Activated CD4-positive, alpha-beta memory T cell treated with anti-CD3 and anti-CD28 coated beads for 36 hours (primary cell): ENCODE measurements around the gene ANKRD44. TPM values are rescaled to one million over a fixed set of nuclear protein-coding genes. Genes with fewer than 3 reads are reported as not detected.
"Not testable (repeated sequence)": the region's sequence is repeated elsewhere in the genome, so short reads cannot be mapped to it uniquely, and the experiment has no call there.

Experiments used
- CTCF ChIA-PET: fragments of 350-600 bp; sonication (Branson Sonifier 250); formaldehyde crosslinking; loops from one replicate; lab custom pipeline; 2021; ENCODE audit warnings: antibody characterized with exemption, inconsistent platforms; lab: Charles Lee
- POLR2A ChIA-PET: fragments of 350-600 bp; sonication (Branson Sonifier 250); formaldehyde crosslinking; loops from one replicate; lab custom pipeline; 2021; ENCODE audit warnings: antibody characterized with exemption; lab: Charles Lee
- DNase-seq: peaks from one replicate; pipeline ENCODE4 v3.0.0-alpha.2; 2020
- H3K27ac Mint-ChIP-seq: one replicate; pipeline ENCODE4 v1.8.0; 2021; ENCODE audit warnings: mixed read lengths
- H3K27me3 Mint-ChIP-seq: one replicate; pipeline ENCODE4 v1.8.0; 2021; ENCODE audit warnings: mixed read lengths
- H3K36me3 Mint-ChIP-seq: one replicate; pipeline ENCODE4 v1.8.0; 2021; ENCODE audit warnings: mixed read lengths
- H3K4me1 Mint-ChIP-seq: one replicate; pipeline ENCODE4 v1.8.0; 2021; ENCODE audit warnings: low read depth, mixed read lengths
- H3K4me3 Mint-ChIP-seq: one replicate; pipeline ENCODE4 v1.8.0; 2021; ENCODE audit warnings: mild to moderate bottlenecking, mixed read lengths
- H3K9me3 Mint-ChIP-seq: one replicate; pipeline ENCODE4 v1.8.0; 2021; ENCODE audit warnings: mixed read lengths
- intact Hi-C: fragments of 100-400 bp; cut with micrococcal nuclease; formaldehyde crosslinking; loops from one replicate; pipeline ENCODE4 v1.15.1; 2023
- total RNA-seq, 2 experiments: library from RNA; stranded (reverse); gene quantifications; one replicate each; pipeline ENCODE4 v1.2.3, GENCODE V29; 2021

ANKRD44 gene
- total RNA-seq, 2 experiments from 2014 or later, result 123 to 125 TPM

- not testable (repeated sequence) for H3K27me3 Mint-ChIP-seq, DNase-seq, H3K9me3 Mint-ChIP-seq
- intact Hi-C loops, result loop anchor here (1.0 kb wide), 4 partner anchors 10 to 48 kb away; no protein-coding TSS in a partner anchor
- peak overlapping the region; percentile 73 for H3K4me3 Mint-ChIP-seq
- CTCF ChIA-PET, result interaction anchor here (0.5 to 1.3 kb wide), 10 partner anchors 17 to 96 kb away, joined by 3 to 5 read pairs (median 3); partner anchors contain the start of gene ANKRD44
- H3K4me1 Mint-ChIP-seq, result peaks cover 79% of the 10 kb centered on the region
- peak overlapping the region; percentile 95 for H3K27ac Mint-ChIP-seq
- peaks cover 23% of the 10 kb centered on the region for H3K36me3 Mint-ChIP-seq
- POLR2A ChIA-PET, result interaction anchor here (0.7 to 1.3 kb wide), 3 partner anchors 23 to 96 kb away, joined by 3 to 4 read pairs (median 3); partner anchors contain the start of gene ANKRD44
These were observed 23.0 kb downstream of the ANKRD44 start for GRCh38 chr2:197287596-197287932.

- intact Hi-C loops, result loop anchor here (1.0 kb wide), 4 partner anchors 10 to 48 kb away; no protein-coding TSS in a partner anchor
- ChIA-PET POLR2A (interaction anchor here (1.3 kb wide), 1 partner anchor 23 kb away, joined by 4 read pairs; the partner anchor contains the start of gene ANKRD44), CTCF (interaction anchor here (0.9 to 1.3 kb wide), 6 partner anchors 17 to 70 kb away, joined by 3 to 4 read pairs (median 3); no protein-coding TSS in a partner anchor)
- H3K4me3 Mint-ChIP-seq, result peak overlapping the region; percentile 73
- H3K4me1 Mint-ChIP-seq, result peaks cover 78% of the 10 kb centered on the region
- DNase-seq, result peak; percentile 64
- H3K9me3 Mint-ChIP-seq, result peaks cover 4% of the 10 kb centered on the region
- peak overlapping the region; percentile 95 for H3K27ac Mint-ChIP-seq
- H3K27me3 Mint-ChIP-seq, result no peaks in the 10 kb centered on the region
- H3K36me3 Mint-ChIP-seq, result peaks cover 19% of the 10 kb centered on the region
These were observed 23.6 kb downstream of the ANKRD44 start for GRCh38 chr2:197286805-197287595.

GRCh38 chr2:197285361-197285760 is 25.2 kb downstream of the ANKRD44 start:
- no peak overlapping the region for H3K4me3 Mint-ChIP-seq
- peaks cover 85% of the 10 kb centered on the region for H3K4me1 Mint-ChIP-seq
- H3K36me3 Mint-ChIP-seq, result peaks cover 15% of the 10 kb centered on the region
- ChIA-PET POLR2A (interaction anchor here (0.9 to 1.4 kb wide), 3 partner anchors 18 to 21 kb away, joined by 3 to 4 read pairs (median 4); no protein-coding TSS in a partner anchor), CTCF (no interaction called here)
- intact Hi-C loops, result no loop called here
- H3K27ac Mint-ChIP-seq, result peak overlapping the region; percentile 65
- no peaks in the 10 kb centered on the region for H3K27me3 Mint-ChIP-seq
- H3K9me3 Mint-ChIP-seq, result no peaks in the 10 kb centered on the region
- no peak for DNase-seq

- peak; percentile 38 for DNase-seq
- peaks cover 12% of the 10 kb centered on the region for H3K36me3 Mint-ChIP-seq
- H3K9me3 Mint-ChIP-seq, result no peaks in the 10 kb centered on the region
- peak overlapping the region; percentile 65 for H3K27ac Mint-ChIP-seq
- no peaks in the 10 kb centered on the region for H3K27me3 Mint-ChIP-seq
- POLR2A ChIA-PET, result interaction anchor here (0.9 to 1.4 kb wide), 3 partner anchors 19 to 22 kb away, joined by 3 to 4 read pairs (median 4); no protein-coding TSS in a partner anchor
- H3K4me1 Mint-ChIP-seq, result peaks cover 85% of the 10 kb centered on the region
- intact Hi-C loops, result no loop called here
- H3K4me3 Mint-ChIP-seq, result no peak overlapping the region
- CTCF ChIA-PET, result no interaction called here
These were observed 25.6 kb downstream of the ANKRD44 start for GRCh38 chr2:197284956-197285355.

- Mint-ChIP-seq H3K4me3 (no peak overlapping the region), H3K9me3 (no peaks in the 10 kb centered on the region), H3K4me1 (peaks cover 83% of the 10 kb centered on the region), H3K27me3 (no peaks in the 10 kb centered on the region), H3K27ac (peak overlapping the region; percentile 72), H3K36me3 (peaks cover 7% of the 10 kb centered on the region)
- ChIA-PET POLR2A (interaction anchor here (2.1 kb wide), 1 partner anchor 12 kb away, joined by 5 read pairs; no protein-coding TSS in a partner anchor), CTCF (interaction anchor here (1.2 kb wide), 1 partner anchor 113 kb away, joined by 4 read pairs; no protein-coding TSS in a partner anchor)
- intact Hi-C loops, result no loop called here
- no peak for DNase-seq
These were observed 29.2 kb downstream of the ANKRD44 start for GRCh38 chr2:197281421-197281820.

- DNase-seq, result no peak
- Mint-ChIP-seq H3K36me3 (peaks cover 9% of the 10 kb centered on the region), H3K9me3 (no peaks in the 10 kb centered on the region), H3K4me1 (peaks cover 75% of the 10 kb centered on the region), H3K27ac (peak overlapping the region; percentile 72), H3K27me3 (no peaks in the 10 kb centered on the region), H3K4me3 (peak overlapping the region; percentile 20)
- ChIA-PET CTCF (interaction anchor here (0.6 to 1.2 kb wide), 4 partner anchors 8 to 112 kb away, joined by 3 to 4 read pairs (median 4); no protein-coding TSS in a partner anchor), POLR2A (interaction anchor here (0.6 to 2.1 kb wide), 3 partner anchors 11 to 88 kb away, joined by 3 to 5 read pairs (median 4); no protein-coding TSS in a partner anchor)
- intact Hi-C loops, result no loop called here
These were observed 30.4 kb downstream of the ANKRD44 start for GRCh38 chr2:197280015-197280702.

- Mint-ChIP-seq H3K4me1 (peaks cover 73% of the 10 kb centered on the region), H3K4me3 (peak overlapping the region; percentile 18), H3K9me3 (no peaks in the 10 kb centered on the region), H3K27ac (peak overlapping the region; percentile 72), H3K36me3 (peaks cover 13% of the 10 kb centered on the region), H3K27me3 (no peaks in the 10 kb centered on the region)
- POLR2A ChIA-PET, result interaction anchor here (0.5 to 2.1 kb wide), 3 partner anchors 10 to 159 kb away, joined by 3 to 5 read pairs (median 3); no protein-coding TSS in a partner anchor
- CTCF ChIA-PET, result no interaction called here
- no peak for DNase-seq
- intact Hi-C loops, result loop anchor here (1.0 kb wide), 1 partner anchor 10 kb away; no protein-coding TSS in a partner anchor
These were observed 31.5 kb downstream of the ANKRD44 start for GRCh38 chr2:197278799-197279763.

- no peaks in the 10 kb centered on the region for H3K27me3 Mint-ChIP-seq
- no peaks in the 10 kb centered on the region for H3K9me3 Mint-ChIP-seq
- POLR2A ChIA-PET, result interaction anchor here (0.7 to 1.4 kb wide), 4 partner anchors 9 to 83 kb away, joined by 3 to 4 read pairs (median 4); no protein-coding TSS in a partner anchor
- peak overlapping the region; percentile 62 for H3K27ac Mint-ChIP-seq
- DNase-seq, result no peak
- peaks cover 11% of the 10 kb centered on the region for H3K36me3 Mint-ChIP-seq
- CTCF ChIA-PET, result no interaction called here
- intact Hi-C loops, result no loop called here
- no peak overlapping the region for H3K4me3 Mint-ChIP-seq
- peaks cover 75% of the 10 kb centered on the region for H3K4me1 Mint-ChIP-seq
These were observed 32.8 kb downstream of the ANKRD44 start for GRCh38 chr2:197277794-197278193.

- no peak for DNase-seq
- Mint-ChIP-seq H3K4me1 (peaks cover 70% of the 10 kb centered on the region), H3K9me3 (no peaks in the 10 kb centered on the region), H3K4me3 (no peak overlapping the region), H3K36me3 (peaks cover 12% of the 10 kb centered on the region), H3K27ac (no peak overlapping the region), H3K27me3 (no peaks in the 10 kb centered on the region)
- intact Hi-C loops, result no loop called here
- CTCF ChIA-PET, result no interaction called here
- POLR2A ChIA-PET, result no interaction called here
These were observed 34.4 kb downstream of the ANKRD44 start for GRCh38 chr2:197276156-197276555.

- H3K27me3 Mint-ChIP-seq, result no peaks in the 10 kb centered on the region
- H3K36me3 Mint-ChIP-seq, result peaks cover 10% of the 10 kb centered on the region
- H3K4me1 Mint-ChIP-seq, result peaks cover 70% of the 10 kb centered on the region
- H3K27ac Mint-ChIP-seq, result peak overlapping the region; percentile 52
- ChIA-PET CTCF (no interaction called here), POLR2A (interaction anchor here (0.6 kb wide), 1 partner anchor 38 kb away, joined by 3 read pairs; no protein-coding TSS in a partner anchor)
- intact Hi-C loops, result no loop called here
- H3K9me3 Mint-ChIP-seq, result no peaks in the 10 kb centered on the region
- H3K4me3 Mint-ChIP-seq, result no peak overlapping the region
- no peak for DNase-seq
These were observed 35.6 kb downstream of the ANKRD44 start for GRCh38 chr2:197274937-197275336.
